NCI-H446 treated with DMSO at 0.1 percent for 48 hours (cell line): ENCODE measurements around the gene ZBTB48.
A peak's percentile ranks its signal among the peaks of the same experiment; 100 is the strongest.
"Not testable (repeated sequence)": the region's sequence is repeated elsewhere in the genome, so short reads cannot be mapped to it uniquely, and the experiment has no call there.

Experiments used
- DNase-seq: peaks from one replicate; lab custom pipeline; 2025; lab: John Stamatoyannopoulos, UW

Gene ZBTB48

DNA sequence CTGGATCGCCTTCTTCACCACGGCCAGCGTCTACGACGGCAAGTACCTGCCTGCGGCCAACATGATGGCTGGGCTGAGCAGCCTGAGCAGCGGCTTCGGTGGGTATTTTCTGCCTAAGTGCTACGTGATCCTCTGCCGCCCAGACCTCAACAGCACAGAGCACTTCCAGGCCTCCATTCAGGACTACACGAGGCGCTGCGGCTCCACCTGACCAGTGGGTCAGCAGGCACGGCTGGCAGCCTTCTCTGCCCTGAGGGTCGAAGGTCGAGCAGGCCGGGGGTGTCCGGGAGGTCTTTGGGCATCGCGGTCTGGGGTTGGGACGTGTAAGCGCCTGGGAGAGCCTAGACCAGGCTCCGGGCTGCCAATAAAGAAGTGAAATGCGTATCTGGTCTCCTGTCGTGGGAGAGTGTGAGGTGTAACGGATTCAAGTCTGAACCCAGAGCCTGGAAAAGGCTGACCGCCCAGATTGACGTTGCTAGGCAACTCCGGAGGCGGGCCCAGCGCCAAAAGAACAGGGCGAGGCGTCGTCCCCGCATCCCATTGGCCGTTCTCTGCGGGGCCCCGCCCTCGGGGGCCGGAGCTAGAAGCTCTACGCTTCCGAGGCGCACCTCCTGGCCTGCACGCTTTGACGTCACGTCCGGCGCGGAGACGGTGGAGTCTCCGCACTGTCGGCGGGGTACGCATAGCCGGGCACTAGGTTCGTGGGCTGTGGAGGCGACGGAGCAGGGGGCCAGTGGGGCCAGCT is at the start of gene ZBTB48:
Gene ZBTB48 (plus strand): TSS at position 621 of the 745 bp plus-strand sequence. CDS start 616 bp downstream, outside the sequence.
- DNase-seq = peak; percentile 95

- DNase-seq = no peak
Observed at GRCh38 chr1:6530504-6531160, 49.2 kb upstream of the ZBTB48 start.

- no peak for DNase-seq
Observed at GRCh38 chr1:6531996-6532395, 47.8 kb upstream of the ZBTB48 start.

- no peak for DNase-seq
Observed at GRCh38 chr1:6534248-6534822, 45.5 kb upstream of the ZBTB48 start.

DNA sequence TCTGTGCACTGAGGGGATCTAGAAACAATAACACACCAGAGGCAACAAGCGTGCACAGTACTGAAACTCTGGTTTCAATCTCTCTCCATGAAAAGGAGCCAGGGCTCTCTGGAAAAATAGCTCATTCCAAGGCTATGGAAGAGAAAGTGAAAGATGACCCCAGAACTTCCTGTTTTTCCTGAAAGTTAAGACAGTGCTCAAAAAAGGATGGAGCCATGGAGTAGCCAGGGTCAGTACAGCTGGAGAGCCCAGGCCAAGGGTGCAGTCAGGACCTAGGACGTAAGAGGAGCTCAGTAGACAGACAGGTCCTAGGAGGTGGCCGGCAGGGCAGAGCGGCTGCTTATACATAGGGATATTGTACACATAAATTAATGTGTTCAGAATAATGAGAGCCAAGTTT is 44.6 kb upstream of the ZBTB48 start:
- no peak for DNase-seq

- no peak for DNase-seq
Observed at GRCh38 chr1:6536291-6536690, 43.5 kb upstream of the ZBTB48 start.

DNA sequence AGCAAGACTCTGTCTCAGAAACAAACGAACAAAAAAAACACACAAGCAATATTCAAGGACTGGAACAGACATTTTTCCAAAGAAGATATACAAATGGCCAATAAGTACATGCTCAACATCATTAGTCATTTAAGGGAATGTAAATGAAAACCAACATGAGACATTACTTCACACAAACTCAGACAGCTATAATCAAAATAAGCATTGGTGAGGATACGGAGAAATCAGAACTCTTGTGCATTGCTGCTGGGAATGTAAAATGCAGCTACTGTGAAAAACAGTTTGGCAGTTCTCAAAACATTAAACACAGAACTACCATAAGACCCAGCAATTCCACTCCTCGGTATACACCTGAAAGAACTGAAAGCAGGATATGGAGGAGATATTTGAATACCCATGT is 40.8 kb upstream of the ZBTB48 start:
- DNase-seq = no peak

GRCh38 chr1:6544831-6545230 is 35.0 kb upstream of the ZBTB48 start:
- no peak for DNase-seq

- no peak for DNase-seq
Observed at GRCh38 chr1:6545276-6546112, 34.3 kb upstream of the ZBTB48 start.

DNA sequence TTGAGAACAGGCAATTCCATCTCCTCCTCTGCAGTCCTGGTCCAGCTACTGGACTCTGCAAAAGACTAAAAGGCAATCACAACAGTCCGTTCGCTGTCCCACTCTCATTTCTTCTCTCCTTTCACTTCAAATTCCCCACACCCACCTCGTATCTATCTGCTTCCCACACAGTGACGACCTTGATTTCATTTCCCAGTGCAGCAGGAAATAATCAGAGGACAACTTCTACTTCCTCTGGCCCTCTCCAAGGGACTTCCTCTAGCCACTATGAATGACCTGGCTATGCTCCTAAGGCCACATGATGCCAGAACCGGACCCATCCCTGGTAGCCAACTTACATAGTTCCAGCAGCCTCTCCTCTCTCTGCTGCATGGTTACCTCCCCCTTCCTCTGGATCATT is 33.5 kb upstream of the ZBTB48 start:
- DNase-seq = no peak

DNA sequence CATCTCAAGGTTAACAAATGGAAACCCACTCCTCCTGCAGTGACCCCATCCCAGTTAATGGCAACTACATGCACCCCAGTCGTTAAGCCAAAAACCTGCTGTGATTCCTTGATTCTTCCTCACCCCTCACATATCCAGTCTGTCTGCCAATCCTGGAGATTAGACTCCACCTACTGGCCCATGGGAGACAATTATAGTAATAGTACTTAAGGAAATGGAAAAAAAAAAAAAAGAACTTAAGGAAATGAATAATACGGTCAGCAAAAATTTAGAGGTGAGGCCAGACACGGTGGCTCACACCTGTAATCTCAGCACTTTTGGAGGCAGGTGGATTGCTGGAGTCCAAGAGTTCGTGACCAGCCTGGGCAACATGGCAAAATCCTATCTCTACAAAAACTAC is 32.5 kb upstream of the ZBTB48 start:
- DNase-seq = no peak

GRCh38 chr1:6554031-6554906 is 25.5 kb upstream of the ZBTB48 start, which contains the start of gene NOL9:
Gene NOL9, minus strand, starts transcription at chr1:6554513. Its CDS starts 11 bp downstream, at chr1:6554502.
- peak; percentile 81 for DNase-seq

- DNase-seq = no peak
Observed at GRCh38 chr1:6554907-6555778, 24.7 kb upstream of the ZBTB48 start, which contains the start of gene TAS1R1. Gene TAS1R1, plus strand, starts transcription at chr1:6555307. Its CDS starts 67 bp downstream, at chr1:6555374.

DNA sequence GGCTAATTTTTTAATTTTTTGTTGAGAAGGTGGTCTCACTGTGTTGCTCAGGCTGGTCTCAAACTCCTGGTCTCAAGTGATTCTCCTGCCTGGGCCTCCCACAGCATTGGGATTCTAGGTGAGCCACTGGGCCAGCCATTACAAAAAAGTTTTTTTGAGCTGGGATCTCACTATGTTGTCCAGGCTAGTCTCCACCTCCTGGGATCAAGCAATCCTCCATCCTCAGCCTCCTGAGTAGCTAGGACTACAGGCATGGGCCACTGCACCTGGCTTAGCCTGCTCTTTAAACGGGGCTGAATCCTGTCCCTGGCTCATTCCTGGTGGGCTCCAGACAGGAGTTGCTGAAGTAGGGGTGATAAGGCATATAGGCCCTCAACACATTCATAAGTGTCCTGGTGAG is 22.2 kb upstream of the ZBTB48 start:
- no peak for DNase-seq

DNA sequence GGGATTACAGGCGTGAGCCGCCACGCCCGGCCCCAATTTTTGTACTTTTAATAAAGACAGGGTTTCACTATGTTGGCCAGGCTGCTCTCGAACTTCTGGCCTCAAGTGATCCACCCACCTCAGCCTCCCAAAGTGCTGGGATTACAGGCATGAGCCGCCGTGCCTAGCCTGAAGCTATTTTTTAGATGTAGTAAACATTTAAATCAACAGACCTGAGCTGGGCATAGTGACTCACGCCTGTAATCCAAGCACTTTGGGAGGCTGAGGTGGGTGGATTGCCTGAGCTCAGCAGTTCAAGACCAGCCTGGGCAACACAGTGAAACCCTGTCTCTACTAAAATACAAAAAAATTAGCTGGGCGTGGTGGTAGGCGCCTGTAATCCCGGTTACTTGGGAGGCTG is 20.6 kb upstream of the ZBTB48 start:
- not testable (repeated sequence) for DNase-seq

DNA sequence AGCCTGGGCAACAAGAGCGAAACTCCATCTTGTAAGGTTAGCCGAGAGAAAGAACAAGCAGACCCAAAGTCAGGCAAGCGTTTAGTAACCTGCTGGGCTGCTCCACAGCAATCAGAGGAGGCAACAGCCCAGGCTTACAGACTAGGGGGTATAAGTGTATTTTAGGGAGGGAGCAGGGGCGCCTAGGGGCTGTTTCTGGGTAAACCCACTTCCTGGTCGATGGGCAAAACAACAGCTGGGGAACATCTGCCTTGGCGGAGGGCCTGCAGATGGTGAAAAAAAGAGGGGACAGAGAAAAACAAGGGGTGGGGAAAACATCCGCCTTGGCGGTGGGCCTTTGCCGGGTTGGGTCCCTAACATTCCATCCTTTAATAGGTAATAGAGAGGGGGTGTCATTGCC is 19.5 kb upstream of the ZBTB48 start:
- DNase-seq = no peak

- DNase-seq = no peak
Observed at GRCh38 chr1:6569033-6569432, 10.8 kb upstream of the ZBTB48 start.

DNA sequence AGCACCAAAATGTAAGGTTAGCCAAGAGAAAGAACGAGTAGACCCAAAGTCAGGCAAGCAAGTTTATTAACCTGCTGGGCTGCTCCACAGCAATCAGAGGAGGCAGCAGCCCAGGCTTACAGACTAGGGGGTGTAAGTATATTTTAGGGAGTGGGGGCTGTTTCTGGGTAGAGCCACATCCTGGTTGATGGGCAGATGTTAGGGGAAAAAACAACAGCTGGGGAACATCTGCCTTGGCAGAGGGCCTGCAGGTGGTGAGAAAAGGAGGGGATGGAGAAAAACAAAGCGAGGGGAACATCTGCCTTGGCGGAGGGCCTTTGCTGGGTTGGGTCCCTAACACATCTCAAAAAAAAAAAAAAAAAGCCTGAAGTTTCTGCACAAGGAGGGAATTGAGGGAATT is 9.7 kb upstream of the ZBTB48 start:
- DNase-seq = no peak

DNA sequence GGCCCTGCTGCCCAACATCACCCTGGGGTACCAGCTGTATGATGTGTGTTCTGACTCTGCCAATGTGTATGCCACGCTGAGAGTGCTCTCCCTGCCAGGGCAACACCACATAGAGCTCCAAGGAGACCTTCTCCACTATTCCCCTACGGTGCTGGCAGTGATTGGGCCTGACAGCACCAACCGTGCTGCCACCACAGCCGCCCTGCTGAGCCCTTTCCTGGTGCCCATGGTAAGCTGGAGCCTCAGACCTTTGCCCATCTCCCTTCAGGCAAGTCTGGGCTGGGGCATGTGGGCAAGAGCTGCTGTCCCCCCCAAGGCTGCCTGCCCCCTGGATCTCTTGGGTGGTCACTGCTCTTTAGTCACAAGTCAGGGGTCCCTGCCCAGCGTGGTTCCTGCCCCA is 8.8 kb upstream of the ZBTB48 start:
- DNase-seq = no peak
